Gastrocnemius medialis (tissue), 4 donors: ENCODE measurements around the gene NOXA1.

Experiments
- POLR2A ChIP-seq, 2 donors: fragments of 450-650 bp; IDR thresholded peaks; one replicate each; pipeline ENCODE4 v1.6.1; 2017; ENCODE audit warnings: antibody characterized with exemption in 2 of 2, mild to moderate bottlenecking in 2 of 2, moderate library complexity in 2 of 2
- TF ChIP-seq, protein P1 (sequence below), 5 experiments: fragments of 450-650 bp in 3 of 5; fragments of 200-600 bp in 2 of 5; sonication (generic) in 2 of 5; IDR thresholded peaks in 4 of 5; conservative IDR thresholded peaks in 1 of 5; 1 replicate in 4 of 5; 2 replicates in 1 of 5; pipeline ENCODE4 v1.5.1; 2016 to 2019; ENCODE audit warnings: antibody characterized with exemption in 5 of 5, mild to moderate bottlenecking in 3 of 5, moderate library complexity in 3 of 5

- TF ChIP-seq, protein P1, sequence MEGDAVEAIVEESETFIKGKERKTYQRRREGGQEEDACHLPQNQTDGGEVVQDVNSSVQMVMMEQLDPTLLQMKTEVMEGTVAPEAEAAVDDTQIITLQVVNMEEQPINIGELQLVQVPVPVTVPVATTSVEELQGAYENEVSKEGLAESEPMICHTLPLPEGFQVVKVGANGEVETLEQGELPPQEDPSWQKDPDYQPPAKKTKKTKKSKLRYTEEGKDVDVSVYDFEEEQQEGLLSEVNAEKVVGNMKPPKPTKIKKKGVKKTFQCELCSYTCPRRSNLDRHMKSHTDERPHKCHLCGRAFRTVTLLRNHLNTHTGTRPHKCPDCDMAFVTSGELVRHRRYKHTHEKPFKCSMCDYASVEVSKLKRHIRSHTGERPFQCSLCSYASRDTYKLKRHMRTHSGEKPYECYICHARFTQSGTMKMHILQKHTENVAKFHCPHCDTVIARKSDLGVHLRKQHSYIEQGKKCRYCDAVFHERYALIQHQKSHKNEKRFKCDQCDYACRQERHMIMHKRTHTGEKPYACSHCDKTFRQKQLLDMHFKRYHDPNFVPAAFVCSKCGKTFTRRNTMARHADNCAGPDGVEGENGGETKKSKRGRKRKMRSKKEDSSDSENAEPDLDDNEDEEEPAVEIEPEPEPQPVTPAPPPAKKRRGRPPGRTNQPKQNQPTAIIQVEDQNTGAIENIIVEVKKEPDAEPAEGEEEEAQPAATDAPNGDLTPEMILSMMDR (IDR thresholded peaks at IDR 0.05 in 4 of 5, conservative IDR thresholded peaks at IDR 0.05 in 1 of 5), result no peak
- TF ChIP-seq POLR2A (IDR thresholded peaks at IDR 0.05), result no peak
Observed at GRCh38 chr9:137462986-137463930, 40.1 kb downstream of the NOXA1 start.
